Measurements from ENCODE around the gene PRDM16. TPM values are rescaled to one million over a fixed set of nuclear protein-coding genes. Genes with fewer than 3 reads are reported as not detected.

PRDM16 gene
- polyA plus RNA-seq, 1 donor from 2014 or later, result 0.21 TPM

- Histone ChIP-seq H3K9ac (ENCODE audit: low read length) (no peak overlapping the region), H4K20me1 (ENCODE audit: insufficient read depth) (no peaks in the 10 kb centered on the region), H3K27me3 (ENCODE audit: insufficient read depth, low read depth, low read length) (no peaks in the 10 kb centered on the region), H3F3A (ENCODE audit: insufficient read depth, low read length, poor library complexity, severe bottlenecking) (peaks cover 8% of the 10 kb centered on the region), H3K9me2 (ENCODE audit: insufficient read depth, low read length) (no peaks in the 10 kb centered on the region), H3K9me3 (ENCODE audit: low read length) (no peaks in the 10 kb centered on the region), H3K36me3 (ENCODE audit: insufficient read depth, low read length) (no peaks in the 10 kb centered on the region), H3K79me2 (replicated peaks; ENCODE audit: insufficient read depth, low read length) (peaks cover 11% of the 10 kb centered on the region), H2AFZ (ENCODE audit: low read depth, low read length) (no peak overlapping the region), H3K4me2 (ENCODE audit: low read length) (no peak overlapping the region), H3K27ac (ENCODE audit: low read length) (no peak overlapping the region), H3K4me3 (ENCODE audit: low read length) (no peak overlapping the region)
- TF ChIP-seq RAD21 (conservative IDR thresholded peaks at IDR 0.05) (no peak), CTCF (IDR thresholded peaks at IDR 0.05; ENCODE audit: poor library complexity, severe bottlenecking) (no peak)
These were observed 279.3 kb downstream of the PRDM16 start for GRCh38 chr1:3348196-3348865.

GRCh38 chr1:3349161-3349967, 280.4 kb downstream of the PRDM16 start:
- Histone ChIP-seq H3F3A (ENCODE audit: insufficient read depth, low read length, poor library complexity, severe bottlenecking) (peaks cover 8% of the 10 kb centered on the region), H3K36me3 (ENCODE audit: insufficient read depth, low read length) (no peaks in the 10 kb centered on the region), H3K9me3 (ENCODE audit: low read length) (no peaks in the 10 kb centered on the region), H3K9me2 (ENCODE audit: insufficient read depth, low read length) (no peaks in the 10 kb centered on the region), H2AFZ (ENCODE audit: low read depth, low read length) (no peak overlapping the region), H3K4me2 (ENCODE audit: low read length) (no peak overlapping the region), H3K27me3 (ENCODE audit: insufficient read depth, low read depth, low read length) (no peaks in the 10 kb centered on the region), H3K4me3 (ENCODE audit: low read length) (no peak overlapping the region), H3K79me2 (replicated peaks; ENCODE audit: insufficient read depth, low read length) (peaks cover 10% of the 10 kb centered on the region), H4K20me1 (ENCODE audit: insufficient read depth) (no peaks in the 10 kb centered on the region), H3K9ac (ENCODE audit: low read length) (no peak overlapping the region), H3K27ac (ENCODE audit: low read length) (no peak overlapping the region)
- TF ChIP-seq TAF1 (IDR thresholded peaks at IDR 0.05; ENCODE audit: low read depth), result no peak
- TF ChIP-seq SMC3 (conservative IDR thresholded peaks at IDR 0.05; ENCODE audit: poor library complexity), result no peak
- no peak for TF ChIP-seq REST (IDR thresholded peaks at IDR 0.05; ENCODE audit: borderline replicate concordance)
- TF ChIP-seq RAD21 (conservative IDR thresholded peaks at IDR 0.05), result peak; percentile 17
- TF ChIP-seq CTCF (IDR thresholded peaks at IDR 0.05; ENCODE audit: poor library complexity, severe bottlenecking), result no peak

All from neural cell (in vitro differentiated cells).